ENCODE data around the gene ZNF609.
"Not testable (repeated sequence)": the region's sequence is repeated elsewhere in the genome, so short reads cannot be mapped to it uniquely, and the experiment has no call there.

ZNF609 gene

GRCh38 chr15:64586259-64586870 lies 126.0 kb downstream of the ZNF609 start:
- DNase-seq (ENCODE audit: low spot score), result no peak

- no peak for DNase-seq (ENCODE audit: low spot score)
These were observed 126.6 kb downstream of the ZNF609 start for GRCh38 chr15:64586984-64587383.

GRCh38 chr15:64589435-64590084 lies 129.2 kb downstream of the ZNF609 start:
- no peak for DNase-seq (ENCODE audit: low spot score)

GRCh38 chr15:64592845-64593244 lies 132.5 kb downstream of the ZNF609 start:
- not testable (repeated sequence) for DNase-seq (ENCODE audit: low spot score)

- no peak for DNase-seq (ENCODE audit: low spot score)
These were observed 136.5 kb downstream of the ZNF609 start for GRCh38 chr15:64596701-64597476.

GRCh38 chr15:64597477-64597822 lies 137.1 kb downstream of the ZNF609 start:
- no peak for DNase-seq (ENCODE audit: low spot score)

GRCh38 chr15:64599226-64599625 lies 138.8 kb downstream of the ZNF609 start:
- DNase-seq (ENCODE audit: low spot score), result no peak

GRCh38 chr15:64599716-64600115 lies 139.3 kb downstream of the ZNF609 start:
- DNase-seq (ENCODE audit: low spot score), result no peak

- DNase-seq (ENCODE audit: low spot score), result no peak
These were observed 140.4 kb downstream of the ZNF609 start for GRCh38 chr15:64600794-64601193.

- DNase-seq (ENCODE audit: low spot score), result no peak
These were observed 143.9 kb downstream of the ZNF609 start for GRCh38 chr15:64604319-64604718.

- DNase-seq (ENCODE audit: low spot score), result not testable (repeated sequence)
These were observed 147.0 kb downstream of the ZNF609 start for GRCh38 chr15:64607416-64607815.

- no peak for DNase-seq (ENCODE audit: low spot score)
These were observed 150.0 kb downstream of the ZNF609 start for GRCh38 chr15:64610257-64610919.

GRCh38 chr15:64611085-64611725 lies 150.8 kb downstream of the ZNF609 start:
- no peak for DNase-seq (ENCODE audit: low spot score)

- no peak for DNase-seq (ENCODE audit: low spot score)
These were observed 154.1 kb downstream of the ZNF609 start for GRCh38 chr15:64614519-64614918.

GRCh38 chr15:64617727-64618126 lies 157.3 kb downstream of the ZNF609 start:
- no peak for DNase-seq (ENCODE audit: low spot score)

GRCh38 chr15:64618138-64618537 lies 157.8 kb downstream of the ZNF609 start:
- DNase-seq (ENCODE audit: low spot score), result no peak

GRCh38 chr15:64618540-64618939 lies 158.2 kb downstream of the ZNF609 start:
- no peak for DNase-seq (ENCODE audit: low spot score)

- DNase-seq (ENCODE audit: low spot score), result no peak
These were observed 159.8 kb downstream of the ZNF609 start for GRCh38 chr15:64619880-64620839.

- no peak for DNase-seq (ENCODE audit: low spot score)
These were observed 160.7 kb downstream of the ZNF609 start for GRCh38 chr15:64621056-64621455.

GRCh38 chr15:64622410-64623260 lies 162.3 kb downstream of the ZNF609 start:
- no peak for DNase-seq (ENCODE audit: low spot score)
